Activated CD8-positive, alpha-beta memory T cell treated with anti-CD3 and anti-CD28 coated beads, Interleukin-2, amount 10 ng/mL, durations not matched to agents 7 days and 5 days (primary cell): ENCODE measurements around the gene BAIAP2. TPM values are rescaled to one million over a fixed set of nuclear protein-coding genes. Genes with fewer than 3 reads are reported as not detected.
"Not testable (repeated sequence)": the region's sequence is repeated elsewhere in the genome, so short reads cannot be mapped to it uniquely, and the experiment has no call there.

ENCODE experiments used
- ATAC-seq: fragments of 150-1000 bp; cut with Tn5 transposase; one replicate; pipeline ENCODE4 v1.10.0; 2021; ENCODE audit warnings: moderate library complexity
- CTCF ChIA-PET: fragments of 350-600 bp; sonication (Branson Sonifier 250); formaldehyde crosslinking; loops from one replicate; lab custom pipeline; 2021; ENCODE audit warnings: antibody characterized with exemption; lab: Charles Lee
- DNase-seq: peaks from one replicate; pipeline ENCODE4 v3.0.0-alpha.2; 2020
- H3K27ac Mint-ChIP-seq: one replicate; pipeline ENCODE4 v1.8.0; 2021; ENCODE audit warnings: mild to moderate bottlenecking, mixed read lengths
- H3K27me3 Mint-ChIP-seq: one replicate; pipeline ENCODE4 v1.8.0; 2021; ENCODE audit warnings: mixed read lengths
- H3K36me3 Mint-ChIP-seq: one replicate; pipeline ENCODE4 v1.8.0; 2021; ENCODE audit warnings: mild to moderate bottlenecking, mixed read lengths
- H3K4me1 Mint-ChIP-seq: one replicate; pipeline ENCODE4 v1.8.0; 2021; ENCODE audit warnings: mixed read lengths
- H3K4me3 Mint-ChIP-seq: one replicate; pipeline ENCODE4 v1.8.0; 2021; ENCODE audit warnings: mild to moderate bottlenecking, moderate library complexity, mixed read lengths
- H3K9me3 Mint-ChIP-seq: one replicate; pipeline ENCODE4 v1.8.0; 2022; ENCODE audit warnings: low read depth, mixed read lengths
- total RNA-seq, 2 experiments: library from RNA; stranded (reverse); gene quantifications; one replicate each; pipeline ENCODE4 v1.2.3, GENCODE V29; 2021

Gene BAIAP2
- total RNA-seq, 2 experiments from 2014 or later, result 4.8 to 7.0 TPM

DNA sequence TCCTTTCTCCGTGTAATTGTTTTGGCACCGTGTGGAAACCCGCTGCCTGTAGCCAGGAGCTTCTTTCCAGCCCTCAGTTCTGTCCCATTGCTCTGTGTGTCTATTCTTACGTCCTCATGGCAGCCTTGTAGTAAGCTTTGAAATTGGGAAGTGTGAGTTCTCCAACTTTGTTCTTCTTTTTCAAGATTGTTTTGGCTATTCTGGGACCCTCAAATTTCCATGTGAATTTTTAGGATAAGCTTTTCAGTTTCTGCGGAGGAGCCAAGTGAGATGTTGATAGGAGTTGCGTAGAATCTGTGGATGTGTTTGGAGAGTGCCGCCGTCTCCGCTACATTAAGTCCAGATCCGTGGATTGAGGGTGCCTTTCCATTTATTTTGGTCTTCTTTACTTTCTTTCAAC, 28.1 kb upstream of the BAIAP2 start:
- H3K4me3 Mint-ChIP-seq, result no peak overlapping the region
- H3K27ac Mint-ChIP-seq, result no peak overlapping the region
- CTCF ChIA-PET, result interaction anchor here (0.8 to 2.4 kb wide), 4 partner anchors 11 to 95 kb away, joined by 4 to 9 read pairs (median 5); no protein-coding TSS in a partner anchor
- peaks cover 42% of the 10 kb centered on the region for H3K27me3 Mint-ChIP-seq
- H3K4me1 Mint-ChIP-seq, result peaks cover 17% of the 10 kb centered on the region
- ATAC-seq (no peak), DNase-seq (no peak)
- H3K36me3 Mint-ChIP-seq, result peaks cover 3% of the 10 kb centered on the region
- H3K9me3 Mint-ChIP-seq, result peaks cover 3% of the 10 kb centered on the region

DNA sequence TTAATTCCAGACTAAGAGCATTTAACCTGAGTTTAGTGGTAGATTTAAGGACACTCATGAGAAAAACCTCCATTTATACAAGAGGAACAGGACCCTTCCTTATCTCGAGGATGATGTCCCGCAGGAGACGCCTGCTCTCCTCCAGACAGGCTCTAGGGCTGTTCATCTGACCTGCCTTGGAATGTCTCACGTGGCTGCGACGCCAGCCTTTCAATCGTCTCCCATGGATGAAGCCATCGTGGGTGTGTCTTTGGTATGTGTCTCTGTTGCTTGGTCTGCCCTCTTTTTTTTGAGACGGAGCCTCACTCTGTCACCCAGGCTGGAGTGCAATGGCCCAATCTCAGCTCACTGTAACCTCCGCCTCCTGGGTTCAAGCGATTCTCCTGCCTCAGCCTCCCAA, 26.8 kb upstream of the BAIAP2 start:
- Mint-ChIP-seq H3K4me1 (peaks cover 15% of the 10 kb centered on the region), H3K36me3 (peaks cover 3% of the 10 kb centered on the region), H3K27me3 (peaks cover 32% of the 10 kb centered on the region), H3K27ac (no peak overlapping the region), H3K4me3 (no peak overlapping the region), H3K9me3 (peaks cover 3% of the 10 kb centered on the region)
- DNase-seq (no peak), ATAC-seq (no peak)
- CTCF ChIA-PET, result interaction anchor here (1.8 to 2.4 kb wide), 3 partner anchors 10 to 94 kb away, joined by 5 to 9 read pairs (median 5); no protein-coding TSS in a partner anchor

- no peak for ATAC-seq
- H3K9me3 Mint-ChIP-seq, result peaks cover 3% of the 10 kb centered on the region
- no peak overlapping the region for H3K4me3 Mint-ChIP-seq
- CTCF ChIA-PET, result no interaction called here
- H3K36me3 Mint-ChIP-seq, result peaks cover 3% of the 10 kb centered on the region
- no peak overlapping the region for H3K27ac Mint-ChIP-seq
- peaks cover 10% of the 10 kb centered on the region for H3K4me1 Mint-ChIP-seq
- H3K27me3 Mint-ChIP-seq, result peaks cover 25% of the 10 kb centered on the region
- no peak for DNase-seq
These were observed 25.8 kb upstream of the BAIAP2 start for GRCh38 chr17:81009136-81009535.

- H3K4me3 Mint-ChIP-seq, result no peak overlapping the region
- peaks cover 17% of the 10 kb centered on the region for H3K27me3 Mint-ChIP-seq
- peaks cover 6% of the 10 kb centered on the region for H3K9me3 Mint-ChIP-seq
- no peak for DNase-seq
- no peak for ATAC-seq
- H3K4me1 Mint-ChIP-seq, result peaks cover 3% of the 10 kb centered on the region
- peaks cover 6% of the 10 kb centered on the region for H3K36me3 Mint-ChIP-seq
- CTCF ChIA-PET, result no interaction called here
- H3K27ac Mint-ChIP-seq, result no peak overlapping the region
These were observed 24.0 kb upstream of the BAIAP2 start for GRCh38 chr17:81010935-81011334.

- Mint-ChIP-seq H3K4me3 (no peak overlapping the region), H3K9me3 (peaks cover 6% of the 10 kb centered on the region), H3K36me3 (peaks cover 14% of the 10 kb centered on the region), H3K4me1 (peaks cover 9% of the 10 kb centered on the region), H3K27me3 (peaks cover 9% of the 10 kb centered on the region), H3K27ac (no peak overlapping the region)
- CTCF ChIA-PET, result interaction anchor here (0.6 kb wide), 1 partner anchor 50 kb away, joined by 3 read pairs; no protein-coding TSS in a partner anchor
- ATAC-seq (no peak), DNase-seq (no peak)
These were observed 23.0 kb upstream of the BAIAP2 start for GRCh38 chr17:81011951-81012350.

DNA sequence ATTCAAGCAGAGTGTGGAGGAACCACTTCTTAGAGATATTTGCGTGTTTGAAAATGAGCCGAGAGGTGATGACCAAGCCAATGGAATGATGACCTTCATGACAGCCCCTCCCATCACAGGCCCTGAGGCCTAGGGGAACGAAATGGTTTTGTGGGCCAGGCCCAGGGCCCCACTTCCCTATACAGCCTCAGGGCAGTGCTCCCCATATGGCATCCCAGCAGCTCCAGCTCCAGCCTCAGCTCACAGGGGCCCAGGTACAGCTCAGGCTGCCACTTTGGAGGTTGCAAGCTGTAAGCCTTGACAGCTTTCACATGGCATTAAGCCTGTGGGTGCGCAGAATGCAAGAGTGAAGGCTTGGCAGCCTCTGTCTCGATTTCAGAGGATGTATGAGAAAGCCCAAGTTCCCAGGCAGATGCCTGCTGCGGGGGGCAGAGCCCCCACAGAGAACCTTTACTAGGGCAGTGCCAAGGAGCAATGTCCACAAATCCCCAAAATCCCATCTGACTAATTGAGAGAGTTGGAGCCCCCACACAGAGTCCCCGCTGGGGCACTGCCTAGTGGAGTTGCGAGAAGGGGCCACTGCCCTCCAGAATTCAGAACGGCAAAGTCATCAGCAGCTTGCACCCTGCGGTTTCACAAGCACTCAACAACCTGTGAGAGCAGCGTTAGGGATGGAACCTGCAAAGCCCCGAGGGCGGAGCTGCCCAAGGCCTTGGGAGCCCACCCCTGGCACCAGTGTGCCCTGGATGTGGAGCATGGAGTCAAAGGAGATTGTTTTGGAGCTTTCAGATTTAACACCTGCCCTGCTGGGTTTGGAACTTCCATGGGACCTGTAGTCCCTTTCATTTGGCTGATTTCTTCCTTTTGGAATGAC, 22.1 kb upstream of the BAIAP2 start:
- H3K27ac Mint-ChIP-seq, result no peak overlapping the region
- peaks cover 14% of the 10 kb centered on the region for H3K36me3 Mint-ChIP-seq
- H3K27me3 Mint-ChIP-seq, result peaks cover 3% of the 10 kb centered on the region
- H3K4me1 Mint-ChIP-seq, result peaks cover 16% of the 10 kb centered on the region
- CTCF ChIA-PET, result no interaction called here
- no peak for ATAC-seq
- DNase-seq, result no peak
- H3K9me3 Mint-ChIP-seq, result peaks cover 6% of the 10 kb centered on the region
- no peak overlapping the region for H3K4me3 Mint-ChIP-seq

GRCh38 chr17:81013642-81014041, 21.3 kb upstream of the BAIAP2 start:
- no peak for DNase-seq
- H3K36me3 Mint-ChIP-seq, result peaks cover 14% of the 10 kb centered on the region
- no peak overlapping the region for H3K4me3 Mint-ChIP-seq
- no peak for ATAC-seq
- peaks cover 3% of the 10 kb centered on the region for H3K27me3 Mint-ChIP-seq
- CTCF ChIA-PET, result no interaction called here
- peaks cover 6% of the 10 kb centered on the region for H3K9me3 Mint-ChIP-seq
- no peak overlapping the region for H3K27ac Mint-ChIP-seq
- peaks cover 24% of the 10 kb centered on the region for H3K4me1 Mint-ChIP-seq

DNA sequence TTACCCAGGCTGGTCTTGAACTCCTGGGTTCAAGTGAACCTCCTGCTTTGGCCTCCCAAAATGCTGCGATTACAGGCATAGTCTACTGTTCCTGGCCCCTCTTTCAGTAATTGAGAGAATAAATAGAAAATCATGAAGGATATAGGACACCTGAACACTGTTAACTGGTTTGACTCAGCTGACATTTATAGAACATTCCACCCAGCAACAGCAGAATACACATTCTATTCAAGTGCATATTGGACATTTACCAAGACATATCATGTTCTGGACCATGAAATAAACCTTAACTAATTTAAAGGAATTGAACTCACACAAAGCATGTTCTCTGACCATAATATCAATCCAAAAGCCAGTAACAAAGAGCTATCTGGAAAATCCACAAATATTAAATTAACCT, 19.8 kb upstream of the BAIAP2 start:
- ATAC-seq (no peak), DNase-seq (no peak)
- H3K4me1 Mint-ChIP-seq, result peaks cover 33% of the 10 kb centered on the region
- H3K27ac Mint-ChIP-seq, result no peak overlapping the region
- H3K36me3 Mint-ChIP-seq, result peaks cover 14% of the 10 kb centered on the region
- no peak overlapping the region for H3K4me3 Mint-ChIP-seq
- peaks cover 6% of the 10 kb centered on the region for H3K9me3 Mint-ChIP-seq
- peaks cover 3% of the 10 kb centered on the region for H3K27me3 Mint-ChIP-seq
- CTCF ChIA-PET, result interaction anchor here (1.2 to 2.3 kb wide), 4 partner anchors 9 to 588 kb away, joined by 3 to 8 read pairs (median 4); no protein-coding TSS in a partner anchor

GRCh38 chr17:81016575-81016974, 18.4 kb upstream of the BAIAP2 start:
- DNase-seq (no peak), ATAC-seq (no peak)
- H3K36me3 Mint-ChIP-seq, result peaks cover 11% of the 10 kb centered on the region
- CTCF ChIA-PET, result interaction anchor here (12.6 kb wide), 1 partner anchor 87 kb away, joined by 135 read pairs; no protein-coding TSS in a partner anchor
- peaks cover 33% of the 10 kb centered on the region for H3K4me1 Mint-ChIP-seq
- peaks cover 3% of the 10 kb centered on the region for H3K9me3 Mint-ChIP-seq
- H3K27ac Mint-ChIP-seq, result peak overlapping the region; percentile 35
- no peaks in the 10 kb centered on the region for H3K27me3 Mint-ChIP-seq
- no peak overlapping the region for H3K4me3 Mint-ChIP-seq

- CTCF ChIA-PET, result interaction anchor here (0.9 to 12.6 kb wide), 5 partner anchors 12 to 87 kb away, joined by 3 to 135 read pairs (median 16); no protein-coding TSS in a partner anchor
- Mint-ChIP-seq H3K4me1 (peaks cover 33% of the 10 kb centered on the region), H3K27ac (peak overlapping the region; percentile 90), H3K36me3 (peaks cover 11% of the 10 kb centered on the region)
- H3K27me3 Mint-ChIP-seq, ATAC-seq, H3K4me3 Mint-ChIP-seq, H3K9me3 Mint-ChIP-seq, DNase-seq: not testable (repeated sequence)
These were observed 17.6 kb upstream of the BAIAP2 start for GRCh38 chr17:81017330-81017729.

GRCh38 chr17:81018044-81018802, 16.7 kb upstream of the BAIAP2 start:
- H3K9me3 Mint-ChIP-seq, result peaks cover 3% of the 10 kb centered on the region
- ATAC-seq (peak; percentile 95), DNase-seq (peak; percentile 80)
- H3K4me1 Mint-ChIP-seq, result peaks cover 33% of the 10 kb centered on the region
- CTCF ChIA-PET, result interaction anchor here (0.8 to 12.6 kb wide), 10 partner anchors 9 to 684 kb away, joined by 3 to 135 read pairs (median 5); partner anchors contain the start of gene CHMP6
- H3K27ac Mint-ChIP-seq, result peak overlapping the region; percentile 90
- no peaks in the 10 kb centered on the region for H3K27me3 Mint-ChIP-seq
- peak overlapping the region; percentile 65 for H3K4me3 Mint-ChIP-seq
- H3K36me3 Mint-ChIP-seq, result peaks cover 11% of the 10 kb centered on the region

GRCh38 chr17:81019563-81020442, 15.1 kb upstream of the BAIAP2 start:
- H3K9me3 Mint-ChIP-seq, result peaks cover 3% of the 10 kb centered on the region
- peaks cover 6% of the 10 kb centered on the region for H3K27me3 Mint-ChIP-seq
- peak overlapping the region; percentile 66 for H3K27ac Mint-ChIP-seq
- H3K36me3 Mint-ChIP-seq, result peaks cover 11% of the 10 kb centered on the region
- CTCF ChIA-PET, result interaction anchor here (1.5 to 12.6 kb wide), 4 partner anchors 15 to 84 kb away, joined by 3 to 135 read pairs (median 70); no protein-coding TSS in a partner anchor
- H3K4me3 Mint-ChIP-seq, result peak overlapping the region; percentile 65
- H3K4me1 Mint-ChIP-seq, result peaks cover 39% of the 10 kb centered on the region
- ATAC-seq (no peak), DNase-seq (no peak)
